ENCODE data around the gene SMG6.

Gene SMG6

DNA sequence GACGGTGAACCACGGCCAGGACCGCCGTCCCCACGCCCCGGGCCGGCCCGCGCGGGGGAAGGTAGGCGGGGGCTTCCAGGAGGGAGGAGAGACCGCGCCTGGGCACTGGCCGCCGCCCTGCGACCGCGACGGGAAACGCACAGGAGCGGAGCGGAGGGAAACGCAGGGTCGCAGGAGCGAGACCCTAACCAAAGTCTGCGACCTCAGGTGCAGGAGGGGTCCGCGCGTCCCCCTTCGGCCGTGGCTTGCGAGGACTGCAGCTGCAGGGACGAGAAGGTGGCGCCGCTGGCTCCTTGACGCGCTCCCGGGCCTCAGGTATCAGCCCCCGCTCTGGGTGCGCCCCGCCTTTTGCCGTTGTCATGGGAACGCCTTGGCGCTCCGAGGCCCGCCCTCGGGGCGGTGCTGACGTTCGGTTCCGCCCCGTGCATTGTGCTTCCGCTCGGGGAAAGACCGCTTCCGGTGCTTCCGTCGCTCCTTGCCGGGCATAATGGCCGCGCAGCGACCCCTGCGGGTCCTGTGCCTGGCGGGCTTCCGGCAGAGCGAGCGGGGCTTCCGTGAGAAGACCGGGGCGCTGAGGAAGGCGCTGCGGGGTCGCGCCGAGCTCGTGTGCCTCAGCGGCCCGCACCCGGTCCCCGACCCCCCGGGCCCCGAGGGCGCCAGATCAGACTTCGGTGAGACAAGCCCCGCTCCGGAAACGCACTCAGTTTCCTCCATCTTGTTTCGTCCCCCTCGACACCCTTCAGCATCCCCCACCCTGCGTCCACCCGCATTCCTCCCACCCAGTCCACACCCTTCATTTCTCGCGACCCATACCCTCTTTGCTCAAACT is 261.8 kb downstream of the SMG6 start, which contains the start of gene OVCA2:
TSS of gene OVCA2 (plus strand) at position 462 of the 829 bp plus-strand sequence. CDS start at position 488, 26 bp downstream.
- Histone ChIP-seq H3K9me3 (ENCODE audit: control insufficient read depth, insufficient read depth, low read length) (no peaks in the 10 kb centered on the region), H3K36me3 (ENCODE audit: insufficient read depth, low read length) (peaks cover 6% of the 10 kb centered on the region; the same call in 1 of the 2 replicates), H3K4me1 (ENCODE audit: insufficient read depth, low read length) (peaks cover 3% of the 10 kb centered on the region; the same call in 1 of the 2 replicates), H3K9ac (ENCODE audit: low read depth, low read length) (peak within 1 kb of the TSS; percentile 78)

DNA sequence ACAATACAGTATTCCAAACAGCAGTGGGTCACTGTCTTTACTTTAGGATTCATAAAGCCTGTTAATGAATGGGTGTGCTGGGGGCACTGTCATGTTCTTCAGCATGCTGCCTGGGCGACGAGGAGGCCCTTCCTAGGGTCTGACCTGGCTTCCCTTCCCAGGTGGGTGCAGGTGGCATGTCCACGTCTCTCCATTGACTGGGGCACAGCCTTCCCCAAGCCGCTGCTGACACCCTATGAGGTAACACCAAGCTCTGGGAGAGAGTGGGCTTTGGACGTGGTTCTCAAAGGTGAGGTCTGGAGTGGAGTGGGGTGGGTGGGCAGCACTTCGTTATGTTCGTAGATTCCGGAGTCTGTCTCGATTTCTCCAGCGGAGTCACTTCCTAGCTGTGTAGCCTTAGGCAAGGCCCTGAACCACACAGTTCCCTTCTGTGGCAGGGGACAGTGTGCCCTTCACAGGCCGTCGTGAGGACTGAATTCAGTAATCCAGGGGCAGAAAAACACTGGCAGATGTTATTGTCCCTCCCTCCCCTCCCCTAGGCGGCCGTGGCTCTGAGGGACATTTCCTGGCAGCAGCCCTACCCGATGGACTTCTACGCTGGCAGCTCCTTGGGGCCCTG is 262.5 kb downstream of the SMG6 start:
- H3K4me1 ChIP-seq (ENCODE audit: insufficient read depth, low read length) = peaks cover 3% of the 10 kb centered on the region; the same call in 1 of the 2 replicates
- H3K9ac ChIP-seq (ENCODE audit: low read depth, low read length) = peak overlapping the region; percentile 78; the same call in 1 of the 2 replicates
- no peaks in the 10 kb centered on the region for H3K9me3 ChIP-seq (ENCODE audit: control insufficient read depth, insufficient read depth, low read length)
- H3K36me3 ChIP-seq (ENCODE audit: insufficient read depth, low read length) = peaks cover 6% of the 10 kb centered on the region; the same call in 1 of the 2 replicates

DNA sequence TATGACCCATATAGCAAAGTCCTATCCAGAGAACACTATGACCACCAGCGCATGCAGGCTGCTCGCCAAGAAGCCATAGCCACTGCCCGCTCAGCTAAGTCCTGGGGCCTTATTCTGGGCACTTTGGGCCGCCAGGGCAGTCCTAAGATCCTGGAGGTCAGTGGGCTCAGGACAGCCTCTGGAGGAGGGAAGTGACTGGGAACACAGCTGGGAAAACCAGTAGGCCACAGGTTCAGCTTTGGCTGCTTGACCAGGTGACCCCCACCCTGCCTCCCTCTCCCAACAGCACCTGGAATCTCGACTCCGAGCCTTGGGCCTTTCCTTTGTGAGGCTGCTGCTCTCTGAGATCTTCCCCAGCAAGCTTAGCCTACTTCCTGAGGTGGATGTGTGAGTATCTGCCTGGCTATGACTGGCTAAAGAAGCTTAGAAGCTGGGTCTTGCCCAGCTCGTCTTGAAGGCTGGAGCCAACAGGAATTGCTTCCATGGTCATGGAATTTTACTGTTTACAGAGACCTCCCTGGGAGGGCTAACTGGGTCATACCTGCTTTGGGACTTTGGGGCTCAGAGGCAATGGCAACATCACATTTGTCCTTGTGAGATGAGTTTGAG is 263.3 kb downstream of the SMG6 start:
- Histone ChIP-seq H3K36me3 (ENCODE audit: insufficient read depth, low read length) (peaks cover 6% of the 10 kb centered on the region; the same call in 1 of the 2 replicates), H3K9ac (ENCODE audit: low read depth, low read length) (no peak overlapping the region), H3K9me3 (ENCODE audit: control insufficient read depth, insufficient read depth, low read length) (no peaks in the 10 kb centered on the region), H3K4me1 (ENCODE audit: insufficient read depth, low read length) (peaks cover 3% of the 10 kb centered on the region; the same call in 1 of the 2 replicates)

DNA sequence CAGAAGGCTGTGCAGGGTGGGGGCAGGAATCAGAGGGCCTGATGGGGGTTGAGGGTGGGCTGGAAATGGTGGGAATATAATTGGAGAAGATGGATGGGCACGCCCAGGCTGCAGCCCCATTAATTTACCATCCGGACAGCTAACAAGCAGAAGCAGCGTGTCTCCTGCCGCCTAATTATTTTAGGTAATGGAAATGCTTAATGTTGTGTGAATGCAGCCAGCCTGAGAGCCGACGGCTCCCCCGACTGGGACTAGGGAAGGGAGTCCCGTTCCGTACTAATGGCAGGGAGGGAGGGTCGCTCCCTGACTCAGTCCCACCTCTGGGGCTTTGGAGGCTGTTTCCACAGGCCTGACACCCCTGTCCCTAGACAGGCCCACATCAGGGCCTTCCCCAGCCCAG is 266.4 kb downstream of the SMG6 start:
- Histone ChIP-seq H3K9me3 (ENCODE audit: control insufficient read depth, insufficient read depth, low read length) (no peaks in the 10 kb centered on the region), H3K9ac (ENCODE audit: low read depth, low read length) (no peak overlapping the region), H3K4me1 (ENCODE audit: insufficient read depth, low read length) (no peaks in the 10 kb centered on the region; the same call in 1 of the 2 replicates), H3K36me3 (ENCODE audit: insufficient read depth, low read length) (no peaks in the 10 kb centered on the region)

DNA sequence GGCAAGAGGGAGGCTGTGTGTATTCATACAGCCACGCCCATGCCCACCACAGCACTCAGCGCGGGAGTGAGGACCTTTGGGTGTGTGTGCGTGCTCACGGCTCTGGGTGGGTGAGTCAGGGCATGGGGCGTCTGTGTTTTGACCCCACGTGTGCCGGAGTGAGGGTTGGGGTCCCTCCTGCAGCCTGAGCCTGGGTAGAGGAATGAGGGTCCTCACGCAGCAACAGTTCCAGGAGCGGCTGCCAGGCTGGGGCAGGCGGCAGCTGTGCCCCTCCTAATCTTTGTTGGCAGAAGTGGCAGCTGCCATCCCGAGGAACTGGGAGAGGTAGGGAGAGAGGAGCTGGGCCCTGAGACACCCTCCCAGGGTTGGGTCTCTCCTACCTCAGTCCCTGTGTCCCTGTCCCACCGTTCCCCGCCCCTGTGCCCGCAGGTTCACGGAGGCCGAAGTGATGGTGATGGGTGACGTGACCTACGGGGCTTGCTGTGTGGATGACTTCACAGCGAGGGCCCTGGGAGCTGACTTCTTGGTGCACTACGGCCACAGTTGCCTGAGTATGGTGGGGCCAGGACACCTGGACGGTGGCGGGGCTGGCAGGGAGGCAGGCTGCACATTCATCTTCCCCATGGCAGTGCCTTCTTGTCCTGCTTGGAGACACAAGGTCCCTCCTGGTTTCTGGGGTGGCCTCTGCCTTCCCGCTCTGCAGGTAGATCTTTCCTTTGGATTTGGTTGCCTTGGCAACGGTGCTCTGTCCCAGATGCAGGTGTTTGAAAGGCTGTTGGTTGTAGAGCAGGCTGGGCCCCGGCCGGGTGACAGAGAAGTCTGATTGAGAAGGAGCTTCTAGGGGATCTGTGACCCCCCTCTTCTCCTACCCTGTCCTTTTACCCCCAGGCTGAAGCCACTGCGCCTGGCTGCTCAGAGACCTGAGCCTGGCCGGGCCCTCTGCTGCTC is 267.8 kb downstream of the SMG6 start:
- H3K9me3 ChIP-seq (ENCODE audit: control insufficient read depth, insufficient read depth, low read length) = no peaks in the 10 kb centered on the region
- no peaks in the 10 kb centered on the region; the same call in 1 of the 2 replicates for H3K4me1 ChIP-seq (ENCODE audit: insufficient read depth, low read length)
- H3K9ac ChIP-seq (ENCODE audit: low read depth, low read length) = no peak overlapping the region
- no peaks in the 10 kb centered on the region for H3K36me3 ChIP-seq (ENCODE audit: insufficient read depth, low read length)

DNA sequence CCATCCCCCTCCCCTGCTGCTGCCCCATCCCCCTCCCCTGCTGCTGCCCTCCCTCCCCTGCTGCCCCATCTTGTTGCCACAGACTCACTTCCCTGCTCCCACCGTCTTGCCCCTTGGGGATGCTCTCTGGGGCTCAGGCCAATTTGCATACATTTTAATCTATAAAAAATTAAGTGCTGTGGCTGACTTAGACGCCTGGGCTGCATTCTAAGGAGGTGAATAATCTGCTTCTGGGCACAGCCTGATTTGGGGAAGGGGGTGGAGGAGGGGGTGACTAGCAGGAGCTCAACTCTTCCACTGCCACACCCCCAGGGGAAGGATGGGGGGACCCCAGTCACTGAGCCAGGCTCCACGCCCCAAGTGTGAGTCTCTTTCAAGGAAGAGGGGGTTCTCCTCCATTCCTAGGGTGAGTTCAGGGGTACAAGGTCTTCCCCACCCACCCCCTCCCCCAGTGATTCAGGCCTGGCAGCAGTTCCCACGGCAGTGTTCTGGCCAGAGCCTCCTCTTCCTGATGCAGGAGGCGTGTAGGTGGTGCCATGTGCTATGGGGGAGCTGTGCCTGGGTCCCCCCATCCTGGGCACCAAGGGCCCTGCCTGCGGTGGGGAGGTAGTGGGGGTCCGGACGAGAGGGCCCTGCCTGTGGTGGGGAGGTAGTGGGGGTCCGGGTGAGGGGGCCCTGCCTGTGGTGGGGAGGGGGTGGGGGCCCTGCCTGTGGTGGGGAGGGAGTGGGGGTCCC is 268.6 kb downstream of the SMG6 start:
- Histone ChIP-seq H3K36me3 (ENCODE audit: insufficient read depth, low read length) (no peaks in the 10 kb centered on the region), H3K4me1 (ENCODE audit: insufficient read depth, low read length) (no peaks in the 10 kb centered on the region; the same call in 1 of the 2 replicates), H3K9ac (ENCODE audit: low read depth, low read length) (no peak overlapping the region), H3K9me3 (ENCODE audit: control insufficient read depth, insufficient read depth, low read length) (no peaks in the 10 kb centered on the region)

DNA sequence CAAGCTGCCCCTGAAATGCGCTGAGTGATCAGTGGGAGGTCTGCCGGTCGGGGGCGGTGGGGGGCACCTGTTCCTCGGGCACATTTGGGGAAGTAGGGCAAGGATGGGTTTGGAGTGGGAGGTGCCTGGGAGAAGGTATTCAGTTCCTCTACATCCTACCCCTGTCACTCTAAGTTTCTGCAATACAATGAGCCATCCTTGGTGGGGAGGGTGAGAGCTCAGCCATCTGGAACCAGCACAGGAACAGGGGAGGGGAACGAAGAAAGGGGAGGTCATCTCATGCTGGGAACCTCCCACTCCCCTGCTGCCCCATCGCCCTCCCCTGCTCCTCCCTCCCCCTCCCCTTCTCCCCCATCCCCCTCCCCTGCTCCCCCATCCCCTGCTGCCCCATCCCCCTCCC is 269.4 kb downstream of the SMG6 start:
- no peaks in the 10 kb centered on the region; the same call in 1 of the 2 replicates for H3K4me1 ChIP-seq (ENCODE audit: insufficient read depth, low read length)
- no peak overlapping the region for H3K9ac ChIP-seq (ENCODE audit: low read depth, low read length)
- no peaks in the 10 kb centered on the region for H3K9me3 ChIP-seq (ENCODE audit: control insufficient read depth, insufficient read depth, low read length)
- no peaks in the 10 kb centered on the region for H3K36me3 ChIP-seq (ENCODE audit: insufficient read depth, low read length)

DNA sequence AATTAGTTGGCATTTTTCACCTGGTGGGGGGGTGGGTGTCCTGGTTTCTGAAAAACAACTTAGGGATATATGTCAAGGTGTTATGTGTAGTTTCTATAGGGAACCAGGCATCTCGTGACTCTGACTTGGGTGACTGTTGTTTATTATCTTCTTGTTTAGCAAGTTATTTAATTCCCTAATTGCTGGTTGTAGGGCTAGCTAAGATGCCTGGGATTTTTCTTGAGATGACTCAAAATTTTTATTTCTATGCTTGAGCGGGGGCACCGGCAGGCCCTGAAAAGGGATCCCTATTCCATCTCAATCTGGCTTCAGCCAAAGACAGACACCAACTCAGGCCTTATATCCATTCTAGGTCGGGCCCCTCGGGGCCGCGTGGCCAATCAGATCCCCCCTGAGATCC is 270.4 kb downstream of the SMG6 start:
- Histone ChIP-seq H3K36me3 (ENCODE audit: insufficient read depth, low read length) (no peaks in the 10 kb centered on the region), H3K9ac (ENCODE audit: low read depth, low read length) (no peak overlapping the region), H3K4me1 (ENCODE audit: insufficient read depth, low read length) (no peaks in the 10 kb centered on the region; the same call in 1 of the 2 replicates), H3K9me3 (ENCODE audit: control insufficient read depth, insufficient read depth, low read length) (no peaks in the 10 kb centered on the region)

DNA sequence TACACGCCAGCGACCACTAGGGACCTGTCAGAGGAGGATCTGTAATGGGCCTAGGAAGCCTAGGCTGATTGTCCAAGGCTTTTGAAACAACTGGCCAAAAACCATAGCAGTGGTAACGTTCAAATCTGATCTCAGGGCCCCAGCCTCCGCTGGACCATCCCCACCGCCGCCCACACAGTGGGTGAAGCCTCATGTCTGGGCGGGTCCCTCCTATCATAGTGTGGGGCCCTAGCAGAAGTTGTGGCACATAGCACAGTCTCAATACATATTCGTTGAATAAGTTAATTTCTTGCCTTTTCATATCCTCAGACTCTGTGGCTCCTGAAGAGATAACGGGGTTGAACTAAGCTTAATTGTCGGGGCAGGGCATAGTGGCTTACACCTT is 272.8 kb downstream of the SMG6 start:
- no peaks in the 10 kb centered on the region for H3K36me3 ChIP-seq (ENCODE audit: insufficient read depth, low read length)
- H3K9ac ChIP-seq (ENCODE audit: low read depth, low read length) = peak overlapping the region; percentile 99; the same call in 1 of the 2 replicates

DNA sequence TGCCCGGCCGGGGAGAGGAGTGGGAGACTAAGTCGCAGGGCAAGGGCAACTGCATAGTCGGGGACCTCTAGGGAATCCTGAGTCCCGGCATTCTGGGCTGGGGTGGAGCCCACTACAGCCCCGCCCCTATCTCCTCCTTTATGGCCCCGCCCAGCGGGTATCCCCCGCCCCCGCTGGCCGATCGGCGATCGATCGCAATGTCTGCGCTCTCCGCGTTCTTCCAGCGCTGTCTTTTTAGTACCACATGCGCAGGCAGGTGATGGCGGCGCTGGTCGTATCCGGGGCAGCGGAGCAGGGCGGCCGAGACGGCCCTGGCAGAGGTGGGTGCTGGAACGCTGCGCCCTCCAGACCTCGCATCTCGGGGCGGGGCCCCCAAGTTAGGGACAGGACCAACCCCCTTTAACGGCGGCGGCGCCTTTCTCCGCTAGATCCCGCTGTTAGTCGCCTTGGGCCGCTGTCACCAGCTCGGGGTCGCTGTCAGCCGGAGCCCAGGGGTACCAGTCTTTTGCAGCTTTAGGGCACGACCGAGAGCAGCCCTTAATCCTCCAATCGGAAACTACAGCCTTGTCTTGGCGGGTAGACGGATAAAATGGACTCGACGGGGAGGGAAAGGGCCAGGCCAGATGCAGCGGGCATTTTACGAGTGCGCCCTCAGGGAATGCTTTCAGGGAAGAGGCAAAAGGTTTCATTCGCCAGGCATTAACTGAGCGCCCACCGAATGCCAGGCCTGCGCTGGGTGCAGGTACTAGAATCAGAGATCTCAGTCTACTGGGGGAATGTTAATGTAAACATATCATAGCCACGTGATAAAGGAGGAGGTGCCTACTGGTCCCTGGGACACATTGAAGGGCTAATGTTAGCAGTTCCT is 273.4 kb downstream of the SMG6 start, which contains the start of gene DPH1:
TSS of gene DPH1 (plus strand) at position 243 of the 868 bp plus-strand sequence. CDS start at position 260, 17 bp downstream.
- no peaks in the 10 kb centered on the region; the same call in 1 of the 2 replicates for H3K4me1 ChIP-seq (ENCODE audit: insufficient read depth, low read length)
- H3K36me3 ChIP-seq (ENCODE audit: insufficient read depth, low read length) = no peaks in the 10 kb centered on the region

More for the DNA sequence above, 272.8 kb downstream of the SMG6 start:
- no peaks in the 10 kb centered on the region for H3K9me3 ChIP-seq (ENCODE audit: control insufficient read depth, insufficient read depth, low read length)
- H3K4me1 ChIP-seq (ENCODE audit: insufficient read depth, low read length) = no peaks in the 10 kb centered on the region; the same call in 1 of the 2 replicates

DNA sequence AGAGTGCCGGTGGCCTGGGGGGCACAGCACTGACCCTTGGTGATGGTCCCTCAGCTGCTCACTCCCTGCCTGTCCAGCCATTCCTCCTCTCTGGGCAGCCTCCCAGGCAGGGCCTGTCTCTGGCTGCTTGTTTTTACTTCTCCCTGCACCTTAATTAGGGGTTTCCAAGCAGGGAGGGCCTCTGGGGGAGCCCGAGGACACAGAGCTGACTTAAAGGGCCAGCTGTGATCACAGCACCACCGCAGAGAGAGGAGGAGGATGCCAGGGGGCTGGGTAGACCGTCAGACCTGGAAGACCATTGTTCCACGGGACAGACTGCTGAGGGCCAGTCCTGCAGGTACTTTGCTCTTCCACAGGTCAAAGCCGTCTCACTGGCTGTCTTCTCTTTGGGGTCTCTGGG is 274.8 kb downstream of the SMG6 start:
- Histone ChIP-seq H3K4me1 (ENCODE audit: insufficient read depth, low read length) (no peaks in the 10 kb centered on the region; the same call in 1 of the 2 replicates), H3K9ac (ENCODE audit: low read depth, low read length) (no peak overlapping the region), H3K9me3 (ENCODE audit: control insufficient read depth, insufficient read depth, low read length) (no peaks in the 10 kb centered on the region)

More for the DNA sequence above, 273.4 kb downstream of the SMG6 start, which contains the start of gene DPH1:
- Histone ChIP-seq H3K9ac (ENCODE audit: low read depth, low read length) (peak within 1 kb of the TSS; percentile 99), H3K9me3 (ENCODE audit: control insufficient read depth, insufficient read depth, low read length) (no peaks in the 10 kb centered on the region)

DNA sequence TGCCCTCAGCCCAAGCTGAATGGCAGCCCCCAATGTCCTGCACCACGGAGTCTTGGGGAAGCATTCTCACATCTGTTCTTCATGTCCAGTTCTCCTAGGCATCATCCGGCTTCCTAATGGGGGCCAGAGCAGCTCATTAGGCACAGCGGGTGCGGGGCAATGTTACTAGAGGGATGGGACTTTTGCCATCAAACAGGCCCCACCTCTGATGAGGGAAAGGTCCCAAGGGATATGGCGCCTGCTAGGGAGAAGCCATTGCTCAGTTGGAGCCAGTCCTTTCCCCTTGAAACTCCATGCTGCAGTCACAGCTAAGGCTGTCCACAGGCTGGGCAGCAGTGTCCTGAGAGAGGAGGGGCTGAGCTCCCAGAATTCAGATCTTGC is 275.4 kb downstream of the SMG6 start:
- H3K4me1 ChIP-seq (ENCODE audit: insufficient read depth, low read length) = peaks cover 2% of the 10 kb centered on the region; the same call in 1 of the 2 replicates
- H3K36me3 ChIP-seq (ENCODE audit: insufficient read depth, low read length) = no peaks in the 10 kb centered on the region
- no peak overlapping the region for H3K9ac ChIP-seq (ENCODE audit: low read depth, low read length)
- H3K9me3 ChIP-seq (ENCODE audit: control insufficient read depth, insufficient read depth, low read length) = no peaks in the 10 kb centered on the region

More for the DNA sequence above, 274.8 kb downstream of the SMG6 start:
- no peaks in the 10 kb centered on the region for H3K36me3 ChIP-seq (ENCODE audit: insufficient read depth, low read length)

Data from ES-I3 (cell line).